ENCODE measurements around the gene RBM4B.
"Not testable (repeated sequence)": the region's sequence is repeated elsewhere in the genome, so short reads cannot be mapped to it uniquely, and the experiment has no call there.

RBM4B gene

GRCh38 chr11:66641834-66642233, 35.9 kb downstream of the RBM4B start:
- H3K27ac ChIP-seq (ENCODE audit: low read depth, low read length), result no peak overlapping the region
- peak overlapping the region; percentile 51 for H3K4me3 ChIP-seq (ENCODE audit: low read length)
- peaks cover 33% of the 10 kb centered on the region for H3K36me3 ChIP-seq (ENCODE audit: control insufficient read depth, insufficient read depth, low read length)
- no peaks in the 10 kb centered on the region for H3K27me3 ChIP-seq (ENCODE audit: control insufficient read depth, insufficient read depth, low read length)
- H3K4me1 ChIP-seq (ENCODE audit: control insufficient read depth, insufficient read depth, low read length), result peaks cover 55% of the 10 kb centered on the region
- no peak overlapping the region for H3K9ac ChIP-seq (ENCODE audit: low read length)

- H3K27me3 ChIP-seq (ENCODE audit: control insufficient read depth, insufficient read depth, low read length); H3K27ac ChIP-seq (ENCODE audit: low read depth, low read length); H3K9ac ChIP-seq (ENCODE audit: low read length): not testable (repeated sequence)
- Histone ChIP-seq H3K36me3 (ENCODE audit: control insufficient read depth, insufficient read depth, low read length) (peaks cover 27% of the 10 kb centered on the region), H3K4me1 (ENCODE audit: control insufficient read depth, insufficient read depth, low read length) (peaks cover 49% of the 10 kb centered on the region), H3K4me3 (ENCODE audit: low read length) (peak overlapping the region; percentile 99)
These were observed 37.8 kb downstream of the RBM4B start for GRCh38 chr11:66639814-66640340.

DNA sequence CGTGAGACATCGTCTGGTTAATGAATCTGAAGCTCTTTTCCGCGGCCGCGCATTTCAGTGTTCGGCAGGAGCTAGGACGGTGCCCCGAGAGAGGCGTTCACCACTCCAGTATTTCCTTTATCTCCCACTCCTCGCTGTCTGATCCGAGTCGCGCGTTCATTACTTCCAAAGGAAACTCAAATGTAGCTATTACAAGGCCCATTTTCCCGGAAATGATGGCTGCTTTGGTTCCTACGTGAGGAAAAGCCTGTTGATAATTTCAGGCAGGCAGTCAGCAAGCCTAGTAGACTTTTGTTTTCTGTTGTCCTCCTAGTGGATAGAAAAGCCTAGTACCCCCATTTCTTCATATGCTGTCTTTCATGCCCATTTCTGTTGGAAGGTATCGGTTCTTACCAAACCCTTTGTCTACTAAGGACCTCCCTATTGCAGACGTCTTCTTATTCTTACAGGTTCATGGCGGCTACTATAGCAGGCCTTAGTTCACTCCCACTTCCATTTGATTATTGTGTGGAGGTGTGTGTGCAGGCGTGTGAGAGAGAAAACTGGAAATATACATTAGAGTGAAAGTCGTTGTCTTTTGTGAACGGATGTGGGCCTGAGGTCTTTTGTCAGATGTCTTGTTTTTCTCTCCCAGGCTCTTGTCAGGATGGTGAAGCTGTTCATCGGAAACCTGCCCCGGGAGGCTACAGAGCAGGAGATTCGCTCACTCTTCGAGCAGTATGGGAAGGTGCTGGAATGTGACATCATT, 38.4 kb downstream of the RBM4B start:
- Histone ChIP-seq H3K4me1 (ENCODE audit: control insufficient read depth, insufficient read depth, low read length) (peaks cover 44% of the 10 kb centered on the region), H3K36me3 (ENCODE audit: control insufficient read depth, insufficient read depth, low read length) (peaks cover 28% of the 10 kb centered on the region), H3K27ac (ENCODE audit: low read depth, low read length) (peak overlapping the region; percentile 94), H3K27me3 (ENCODE audit: control insufficient read depth, insufficient read depth, low read length) (no peaks in the 10 kb centered on the region), H3K9ac (ENCODE audit: low read length) (peak overlapping the region; percentile 100), H3K4me3 (ENCODE audit: low read length) (peak overlapping the region; percentile 99)

GRCh38 chr11:66638177-66639065, 39.3 kb downstream of the RBM4B start, which contains the start of gene RBM4:
RBM4 (plus strand) TSS chr11:66638703; CDS start chr11:66639712, 1,009 bp downstream.
- Histone ChIP-seq H3K36me3 (ENCODE audit: control insufficient read depth, insufficient read depth, low read length) (peaks cover 23% of the 10 kb centered on the region), H3K4me3 (ENCODE audit: low read length) (peak within 1 kb of the TSS; percentile 99), H3K27me3 (ENCODE audit: control insufficient read depth, insufficient read depth, low read length) (no peaks in the 10 kb centered on the region), H3K27ac (ENCODE audit: low read depth, low read length) (peak within 1 kb of the TSS; percentile 94), H3K9ac (ENCODE audit: low read length) (peak within 1 kb of the TSS; percentile 100), H3K4me1 (ENCODE audit: control insufficient read depth, insufficient read depth, low read length) (peaks cover 38% of the 10 kb centered on the region)

GRCh38 chr11:66637557-66638176, 40.0 kb downstream of the RBM4B start:
- H3K36me3 ChIP-seq (ENCODE audit: control insufficient read depth, insufficient read depth, low read length), result peaks cover 21% of the 10 kb centered on the region
- H3K27me3 ChIP-seq (ENCODE audit: control insufficient read depth, insufficient read depth, low read length), result no peaks in the 10 kb centered on the region
- H3K4me3 ChIP-seq (ENCODE audit: low read length), result peak overlapping the region; percentile 91
- H3K9ac ChIP-seq (ENCODE audit: low read length), result peak overlapping the region; percentile 68
- H3K4me1 ChIP-seq (ENCODE audit: control insufficient read depth, insufficient read depth, low read length), result peaks cover 37% of the 10 kb centered on the region
- peak overlapping the region; percentile 73 for H3K27ac ChIP-seq (ENCODE audit: low read depth, low read length)

DNA sequence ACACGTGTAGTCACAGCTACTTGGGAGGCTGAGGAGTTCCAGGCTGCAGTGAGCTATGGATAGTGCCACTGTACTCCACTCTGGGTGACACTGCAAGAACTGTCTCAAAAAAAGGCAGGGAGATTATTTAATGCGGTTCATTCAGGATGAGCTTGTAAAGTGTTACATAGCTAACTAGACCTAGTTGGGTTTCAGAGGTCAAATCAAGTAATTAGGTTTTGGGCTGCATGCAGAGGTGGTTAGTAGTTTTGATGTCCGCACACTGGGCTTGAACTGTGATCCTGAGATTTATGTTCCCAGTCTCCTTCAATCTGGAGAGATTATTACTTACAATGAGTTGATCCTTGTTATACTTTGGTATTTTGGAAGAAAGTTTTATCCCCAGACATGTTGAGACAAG, 41.3 kb downstream of the RBM4B start:
- no peak overlapping the region for H3K9ac ChIP-seq (ENCODE audit: low read length)

DNA sequence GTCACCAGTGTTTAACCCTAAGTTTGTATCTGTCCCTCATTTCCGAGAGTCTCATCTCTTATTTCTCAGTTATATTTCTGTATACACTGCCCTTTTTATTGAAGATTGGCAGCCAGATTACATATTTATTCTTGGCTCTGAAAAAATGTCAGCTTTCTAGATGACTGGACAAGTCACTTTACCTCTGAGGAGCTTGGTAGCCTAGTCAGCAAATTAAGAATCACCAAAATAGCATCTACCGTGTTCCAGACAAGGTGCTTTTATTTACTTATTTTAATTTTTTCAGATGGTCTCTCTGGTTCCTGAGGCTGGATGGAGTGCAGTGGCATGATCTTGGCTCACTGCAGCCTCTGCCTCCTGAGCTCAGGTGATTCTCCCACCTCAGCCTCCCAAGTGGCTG, 44.7 kb downstream of the RBM4B start:
- H3K4me3 ChIP-seq (ENCODE audit: low read length), result no peak overlapping the region
- H3K27me3 ChIP-seq (ENCODE audit: control insufficient read depth, insufficient read depth, low read length), result no peaks in the 10 kb centered on the region
- peaks cover 18% of the 10 kb centered on the region for H3K36me3 ChIP-seq (ENCODE audit: control insufficient read depth, insufficient read depth, low read length)
- peaks cover 11% of the 10 kb centered on the region for H3K4me1 ChIP-seq (ENCODE audit: control insufficient read depth, insufficient read depth, low read length)
- no peak overlapping the region for H3K9ac ChIP-seq (ENCODE audit: low read length)
- no peak overlapping the region for H3K27ac ChIP-seq (ENCODE audit: low read depth, low read length)

More for the DNA sequence above, 41.3 kb downstream of the RBM4B start:
- Histone ChIP-seq H3K27ac (ENCODE audit: low read depth, low read length) (peak overlapping the region; percentile 14), H3K4me3 (ENCODE audit: low read length) (no peak overlapping the region), H3K36me3 (ENCODE audit: control insufficient read depth, insufficient read depth, low read length) (peaks cover 15% of the 10 kb centered on the region), H3K4me1 (ENCODE audit: control insufficient read depth, insufficient read depth, low read length) (peaks cover 28% of the 10 kb centered on the region), H3K27me3 (ENCODE audit: control insufficient read depth, insufficient read depth, low read length) (no peaks in the 10 kb centered on the region)

DNA sequence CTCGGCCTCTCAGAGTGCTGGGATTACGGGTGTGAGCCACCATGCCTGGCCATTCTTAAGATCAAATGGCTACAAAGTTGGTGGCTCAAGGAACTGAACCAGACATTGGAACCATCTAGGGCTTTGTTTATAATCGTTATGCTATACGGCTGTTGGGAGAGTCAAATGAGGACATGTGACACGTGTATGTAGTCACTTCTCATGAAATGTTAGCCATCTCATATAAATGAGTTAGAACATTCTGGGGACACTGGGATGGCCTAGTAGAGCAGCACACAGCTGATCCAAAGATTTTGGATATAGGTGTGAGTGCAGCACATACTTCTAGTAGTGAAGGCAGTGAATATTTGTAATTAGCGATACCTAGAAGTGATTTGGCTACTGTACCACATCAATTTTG, 45.8 kb downstream of the RBM4B start:
- Histone ChIP-seq H3K36me3 (ENCODE audit: control insufficient read depth, insufficient read depth, low read length) (peaks cover 28% of the 10 kb centered on the region), H3K27ac (ENCODE audit: low read depth, low read length) (no peak overlapping the region), H3K27me3 (ENCODE audit: control insufficient read depth, insufficient read depth, low read length) (no peaks in the 10 kb centered on the region), H3K4me3 (ENCODE audit: low read length) (no peak overlapping the region), H3K9ac (ENCODE audit: low read length) (no peak overlapping the region), H3K4me1 (ENCODE audit: control insufficient read depth, insufficient read depth, low read length) (peaks cover 4% of the 10 kb centered on the region)

GRCh38 chr11:66629356-66629755, 48.3 kb downstream of the RBM4B start:
- H3K27ac ChIP-seq (ENCODE audit: low read depth, low read length), result no peak overlapping the region
- H3K36me3 ChIP-seq (ENCODE audit: control insufficient read depth, insufficient read depth, low read length), result peaks cover 53% of the 10 kb centered on the region
- H3K9ac ChIP-seq (ENCODE audit: low read length), result no peak overlapping the region
- H3K27me3 ChIP-seq (ENCODE audit: control insufficient read depth, insufficient read depth, low read length), result no peaks in the 10 kb centered on the region
- peaks cover 9% of the 10 kb centered on the region for H3K4me1 ChIP-seq (ENCODE audit: control insufficient read depth, insufficient read depth, low read length)
- H3K4me3 ChIP-seq (ENCODE audit: low read length), result no peak overlapping the region

DNA sequence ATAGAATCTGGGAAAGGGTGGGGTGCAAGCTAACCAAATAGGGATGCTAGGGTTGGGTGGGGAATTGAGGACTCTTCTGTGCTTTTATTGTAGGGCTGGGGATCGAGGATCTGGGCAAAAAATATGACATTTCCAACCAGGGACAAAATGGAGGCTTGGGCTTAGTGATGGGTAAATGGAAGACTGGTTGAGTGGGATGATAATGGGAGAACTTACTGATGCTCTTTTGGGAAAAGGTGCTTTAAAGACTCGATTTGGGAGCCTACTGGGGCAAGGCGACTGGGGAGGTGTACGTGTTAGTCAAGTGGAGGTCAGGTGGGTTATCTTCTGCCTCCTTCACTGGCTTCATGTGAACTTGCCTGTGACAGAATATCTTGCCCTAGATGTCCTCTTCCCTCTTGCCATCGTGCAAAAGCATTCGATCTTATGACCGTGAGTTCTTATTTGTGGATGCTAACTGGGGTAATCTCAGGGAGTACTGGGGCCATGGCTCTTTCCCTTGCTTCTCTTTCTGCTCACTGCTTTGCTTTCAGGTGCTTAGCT, 49.6 kb downstream of the RBM4B start:
- Histone ChIP-seq H3K4me1 (ENCODE audit: control insufficient read depth, insufficient read depth, low read length) (peaks cover 21% of the 10 kb centered on the region), H3K4me3 (ENCODE audit: low read length) (no peak overlapping the region), H3K27ac (ENCODE audit: low read depth, low read length) (no peak overlapping the region), H3K36me3 (ENCODE audit: control insufficient read depth, insufficient read depth, low read length) (peaks cover 54% of the 10 kb centered on the region), H3K27me3 (ENCODE audit: control insufficient read depth, insufficient read depth, low read length) (no peaks in the 10 kb centered on the region), H3K9ac (ENCODE audit: low read length) (no peak overlapping the region)

DNA sequence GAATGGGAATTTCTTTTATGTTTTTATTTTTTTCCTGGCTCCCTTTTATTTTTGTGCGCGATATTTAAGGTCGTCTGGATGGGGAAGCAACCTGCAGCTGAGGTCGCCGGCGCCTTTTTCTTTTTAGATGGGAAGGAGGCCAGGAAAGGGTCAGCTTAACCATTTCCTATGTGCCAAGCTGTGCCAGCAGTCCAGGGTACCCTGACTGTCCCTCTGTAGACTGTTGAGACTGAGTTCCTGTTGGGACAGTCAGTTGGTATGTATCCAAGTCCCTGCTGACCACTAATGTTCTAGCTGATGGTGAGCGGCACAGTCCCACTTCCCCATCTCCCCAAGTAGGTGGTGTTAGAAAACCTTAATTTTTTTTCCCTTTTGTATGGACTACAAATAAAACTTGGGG, 50.8 kb downstream of the RBM4B start:
- Histone ChIP-seq H3K27me3 (ENCODE audit: control insufficient read depth, insufficient read depth, low read length) (no peaks in the 10 kb centered on the region), H3K9ac (ENCODE audit: low read length) (no peak overlapping the region), H3K4me3 (ENCODE audit: low read length) (no peak overlapping the region), H3K36me3 (ENCODE audit: control insufficient read depth, insufficient read depth, low read length) (peaks cover 54% of the 10 kb centered on the region), H3K27ac (ENCODE audit: low read depth, low read length) (no peak overlapping the region), H3K4me1 (ENCODE audit: control insufficient read depth, insufficient read depth, low read length) (peaks cover 28% of the 10 kb centered on the region)

- H3K4me3 ChIP-seq (ENCODE audit: low read length), result no peak overlapping the region
- peaks cover 54% of the 10 kb centered on the region for H3K36me3 ChIP-seq (ENCODE audit: control insufficient read depth, insufficient read depth, low read length)
- no peak overlapping the region for H3K27ac ChIP-seq (ENCODE audit: low read depth, low read length)
- H3K9ac ChIP-seq (ENCODE audit: low read length), result no peak overlapping the region
- H3K4me1 ChIP-seq (ENCODE audit: control insufficient read depth, insufficient read depth, low read length), result peaks cover 28% of the 10 kb centered on the region
- H3K27me3 ChIP-seq (ENCODE audit: control insufficient read depth, insufficient read depth, low read length), result no peaks in the 10 kb centered on the region
These were observed 51.3 kb downstream of the RBM4B start for GRCh38 chr11:66626382-66626781.
